Measurements from ENCODE around the gene DNAL1.

DNAL1 gene

DNA sequence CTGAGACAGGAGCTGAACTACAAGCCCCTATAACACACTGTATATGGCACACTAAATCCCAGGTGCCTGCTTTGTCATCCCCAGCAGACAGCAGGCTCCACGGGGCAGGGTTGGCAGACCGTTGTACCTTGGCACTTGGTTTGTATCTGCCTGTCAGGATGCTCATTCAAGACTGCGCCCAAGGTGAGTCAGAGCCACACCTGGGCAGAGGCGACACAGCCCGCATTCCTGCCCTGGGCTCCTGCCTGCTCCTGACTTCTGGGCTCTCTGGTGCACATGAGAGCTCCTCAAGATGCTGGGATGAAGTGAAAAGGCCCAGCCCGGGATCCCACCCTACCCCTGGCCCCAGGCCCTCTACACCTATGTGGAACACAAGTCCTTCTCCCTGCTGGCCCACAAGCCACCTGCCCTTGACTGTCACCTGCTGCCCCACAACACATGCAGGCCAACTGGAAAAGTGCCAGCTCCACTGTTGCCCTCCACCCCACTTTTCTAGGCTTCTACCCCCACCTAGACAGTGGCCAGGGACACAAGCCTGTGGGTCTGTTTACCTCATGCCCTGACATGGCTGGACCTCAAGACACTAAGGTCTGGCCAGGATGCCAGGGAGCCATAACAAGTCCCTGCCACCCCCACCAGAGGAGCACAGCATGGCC lies 100.2 kb downstream of the DNAL1 start:
- POLR2A ChIA-PET = interaction anchor here (1.1 to 3.9 kb wide), 3 partner anchors 9 to 27 kb away, joined by 3 to 26 read pairs (median 4); no protein-coding TSS in a partner anchor
- CTCF ChIA-PET = interaction anchor here (1.2 to 11.5 kb wide), 6 partner anchors 12 to 106 kb away, joined by 3 to 128 read pairs (median 12); partner anchors contain the start of gene PTGR2
- DNase-seq (ENCODE audit: extremely low spot score) = no peak
- TF ChIP-seq, protein P1, sequence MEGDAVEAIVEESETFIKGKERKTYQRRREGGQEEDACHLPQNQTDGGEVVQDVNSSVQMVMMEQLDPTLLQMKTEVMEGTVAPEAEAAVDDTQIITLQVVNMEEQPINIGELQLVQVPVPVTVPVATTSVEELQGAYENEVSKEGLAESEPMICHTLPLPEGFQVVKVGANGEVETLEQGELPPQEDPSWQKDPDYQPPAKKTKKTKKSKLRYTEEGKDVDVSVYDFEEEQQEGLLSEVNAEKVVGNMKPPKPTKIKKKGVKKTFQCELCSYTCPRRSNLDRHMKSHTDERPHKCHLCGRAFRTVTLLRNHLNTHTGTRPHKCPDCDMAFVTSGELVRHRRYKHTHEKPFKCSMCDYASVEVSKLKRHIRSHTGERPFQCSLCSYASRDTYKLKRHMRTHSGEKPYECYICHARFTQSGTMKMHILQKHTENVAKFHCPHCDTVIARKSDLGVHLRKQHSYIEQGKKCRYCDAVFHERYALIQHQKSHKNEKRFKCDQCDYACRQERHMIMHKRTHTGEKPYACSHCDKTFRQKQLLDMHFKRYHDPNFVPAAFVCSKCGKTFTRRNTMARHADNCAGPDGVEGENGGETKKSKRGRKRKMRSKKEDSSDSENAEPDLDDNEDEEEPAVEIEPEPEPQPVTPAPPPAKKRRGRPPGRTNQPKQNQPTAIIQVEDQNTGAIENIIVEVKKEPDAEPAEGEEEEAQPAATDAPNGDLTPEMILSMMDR (IDR thresholded peaks at IDR 0.05; ENCODE audit: control extremely low read depth, extremely low read depth, low read depth, missing control alignments) = no peak

- CTCF ChIA-PET = interaction anchor here (1.0 to 11.5 kb wide), 11 partner anchors 11 to 106 kb away, joined by 3 to 128 read pairs (median 4); partner anchors contain the start of gene PTGR2
- TF ChIP-seq, protein P1 (IDR thresholded peaks at IDR 0.05; ENCODE audit: control extremely low read depth, extremely low read depth, low read depth, missing control alignments) = no peak
- POLR2A ChIA-PET = interaction anchor here (1.7 kb wide), 1 partner anchor 11 kb away, joined by 3 read pairs; no protein-coding TSS in a partner anchor
- DNase-seq (ENCODE audit: extremely low spot score) = no peak
Observed at GRCh38 chr14:73745571-73746519, 101.1 kb downstream of the DNAL1 start.

- DNase-seq (ENCODE audit: extremely low spot score) = no peak
- CTCF ChIA-PET = interaction anchor here (0.7 to 11.5 kb wide), 11 partner anchors 10 to 105 kb away, joined by 3 to 128 read pairs (median 4); partner anchors contain the start of gene PTGR2
- POLR2A ChIA-PET = interaction anchor here (0.8 to 1.7 kb wide), 3 partner anchors 10 to 34 kb away, joined by 3 to 6 read pairs (median 3); no protein-coding TSS in a partner anchor
- TF ChIP-seq, protein P1 (IDR thresholded peaks at IDR 0.05; ENCODE audit: control extremely low read depth, extremely low read depth, low read depth, missing control alignments) = peak; percentile 21
Observed at GRCh38 chr14:73746520-73747378, 102.0 kb downstream of the DNAL1 start.

DNA sequence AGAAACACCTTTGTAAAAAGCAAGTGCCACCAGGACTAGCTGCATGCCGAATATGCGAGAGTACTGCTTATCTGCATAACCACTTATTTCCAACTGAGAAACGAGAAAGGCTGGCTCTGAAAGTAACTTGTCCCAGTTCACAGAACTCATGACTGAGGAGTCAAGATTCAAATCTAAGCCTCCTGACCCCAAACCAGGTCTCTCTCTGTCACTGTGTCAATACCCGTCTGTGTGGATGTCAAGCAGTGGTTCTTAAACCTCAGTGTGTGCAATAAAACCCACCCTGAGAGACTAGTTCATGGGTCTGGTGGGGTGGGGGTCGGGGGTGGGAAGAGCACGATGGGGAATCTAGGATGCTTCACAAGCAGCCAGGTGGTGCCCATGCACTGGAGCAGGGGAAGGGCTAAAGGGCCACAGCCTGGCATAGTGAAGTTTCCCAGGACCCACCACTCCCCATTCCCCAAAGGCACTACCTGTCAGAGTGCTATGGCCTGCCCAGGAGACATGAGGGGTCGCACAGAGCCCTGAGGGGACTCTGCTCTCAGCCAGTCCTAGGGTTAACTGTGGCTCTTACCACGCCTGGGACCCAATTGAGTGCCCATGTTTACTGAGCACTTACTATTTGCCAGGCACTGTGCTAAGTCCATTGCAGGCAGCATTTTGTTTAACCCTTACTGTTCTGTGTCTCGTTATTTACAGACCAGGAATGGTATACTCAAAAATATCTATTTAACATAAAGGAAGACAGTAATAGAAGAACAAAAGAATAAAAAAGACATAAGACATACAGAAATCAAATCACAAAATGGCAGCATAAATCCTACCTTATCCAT lies 102.8 kb downstream of the DNAL1 start:
- no peak for DNase-seq (ENCODE audit: extremely low spot score)
- ChIA-PET CTCF (interaction anchor here (0.7 to 11.5 kb wide), 8 partner anchors 9 to 84 kb away, joined by 3 to 128 read pairs (median 12); a partner anchor contains a TSS), POLR2A (interaction anchor here (0.8 to 1.8 kb wide), 3 partner anchors 10 to 35 kb away, joined by 3 to 10 read pairs (median 6); no protein-coding TSS in a partner anchor)
- TF ChIP-seq, protein P1 (IDR thresholded peaks at IDR 0.05; ENCODE audit: control extremely low read depth, extremely low read depth, low read depth, missing control alignments) = no peak

GRCh38 chr14:73748858-73749357 lies 104.1 kb downstream of the DNAL1 start:
- POLR2A ChIA-PET = interaction anchor here (0.6 to 1.8 kb wide), 3 partner anchors 9 to 497 kb away, joined by 4 to 10 read pairs (median 6); no protein-coding TSS in a partner anchor
- CTCF ChIA-PET = interaction anchor here (0.7 to 11.5 kb wide), 8 partner anchors 8 to 95 kb away, joined by 3 to 128 read pairs (median 4); a partner anchor contains a TSS
- TF ChIP-seq, protein P1 (IDR thresholded peaks at IDR 0.05; ENCODE audit: control extremely low read depth, extremely low read depth, low read depth, missing control alignments) = no peak
- DNase-seq (ENCODE audit: extremely low spot score) = no peak

Data from GM10248 (cell line).